HCT116 (cell line): ENCODE data around the gene RNF214. TPM values are rescaled to one million over a fixed set of nuclear protein-coding genes. Genes with fewer than 3 reads are reported as not detected.

ENCODE experiments used
- ATAC-seq: fragments of 200-7000 bp; cut with Tn5 transposase; 2 replicates; pipeline ENCODE4 v1.9.1; 2020; ENCODE audit warnings: mild to moderate bottlenecking, moderate library complexity
- BruUV-seq: library from RNA; stranded (reverse); fragments of 400-500 nt; replicated peaks from 2 replicates; lab custom pipeline; 2021; lab: Mats Ljungman, UMichigan
- CTCF ChIA-PET: fragments of 300-600 bp; sonication (Branson Sonifier 250); formaldehyde crosslinking; loops from one replicate; lab custom pipeline; 2021; ENCODE audit warnings: antibody characterized with exemption; lab: Charles Lee
- POLR2A ChIA-PET: fragments of 300-600, 350-600 bp; sonication (Branson Sonifier 250); formaldehyde crosslinking; loops from one replicate; lab custom pipeline; 2021; ENCODE audit warnings: antibody characterized with exemption; lab: Charles Lee
- RAD21 ChIA-PET, 2 experiments: fragments of 300-600 bp; sonication (Branson Sonifier 250); formaldehyde crosslinking; loops; one replicate each; lab custom pipeline; 2023; ENCODE audit warnings: low total read pairs in 2 of 2; ENCODE audit not compliant: uncharacterized antibody in 2 of 2, unreplicated experiment in 2 of 2, low non-redundant PET in 1 of 2; lab: Charles Lee
- DNase-seq: peaks from one replicate; pipeline ENCODE4 v3.0.0-alpha.2; 2010; ENCODE audit warnings: low read depth, low spot score
- H2AFZ ChIP-seq: fragments of 200-600 bp; shearing (Covaris generic), sonication (generic); 2 replicates; pipeline ENCODE4 v1.6.1; 2017; ENCODE audit warnings: low read depth, mixed run types, mixed read lengths, antibody characterized with exemption, low read length; ENCODE audit not compliant: poor library complexity, severe bottlenecking
- H3K27ac ChIP-seq: 2 replicates; pipeline ENCODE4 v1.5.1; 2012; ENCODE audit warnings: low read depth, low read length
- H3K27me3 ChIP-seq: fragments of 200-600 bp; sonication (generic); 2 replicates; pipeline ENCODE4 v1.6.1; 2016; ENCODE audit warnings: mixed run types, low read length, mixed read lengths; ENCODE audit not compliant: insufficient read depth
- H3K36me3 ChIP-seq, 2 experiments: fragments of 200-500 bp in 1 of 2; fragments of 200-600 bp in 1 of 2; sonication (Bioruptor generic) in 1 of 2; sonication (generic) in 1 of 2; 2 replicates each; pipeline versions ENCODE4 v1.5.1 to v1.6.1; 2014 to 2016; ENCODE audit warnings: low read length in 2 of 2, inconsistent platforms in 1 of 2, mixed read lengths in 1 of 2, mixed run types in 1 of 2; ENCODE audit not compliant: insufficient read depth in 2 of 2, control insufficient read depth in 1 of 2
- H3K4me1 ChIP-seq, 2 experiments: fragments of 200-600 bp in 1 of 2; sonication (generic) in 1 of 2; 2 replicates each; pipeline versions ENCODE4 v1.5.1 to v1.6.1; 2012 to 2017; ENCODE audit warnings: low read length in 2 of 2, inconsistent platforms in 1 of 2, mild to moderate bottlenecking in 1 of 2, mixed read lengths in 1 of 2, mixed run types in 1 of 2, moderate library complexity in 1 of 2; ENCODE audit not compliant: insufficient read depth in 2 of 2, control insufficient read depth in 1 of 2
- H3K4me2 ChIP-seq: fragments of 200-600 bp; sonication (generic); 2 replicates; pipeline ENCODE4 v1.6.1; 2017; ENCODE audit warnings: mixed run types, low read length, mixed read lengths
- H3K4me3 ChIP-seq, 2 experiments: fragments of 200-600 bp in 1 of 2; sonication (generic) in 1 of 2; replicated peaks in 1 of 2; 2 replicates each; pipeline ENCODE4 v1.5.1; 2011 to 2016; ENCODE audit warnings: low read length in 2 of 2, control low read depth in 1 of 2, low read depth in 1 of 2, mild to moderate bottlenecking in 1 of 2, mixed read lengths in 1 of 2, mixed run types in 1 of 2
- H3K79me2 ChIP-seq: fragments of 200-600 bp; sonication (generic); 2 replicates; pipeline ENCODE4 v1.6.1; 2017; ENCODE audit warnings: mild to moderate bottlenecking, mixed run types, low read length, moderate library complexity, mixed read lengths; ENCODE audit not compliant: insufficient read depth
- H3K9ac ChIP-seq: fragments of 200-600 bp; sonication (generic); 2 replicates; pipeline ENCODE4 v1.6.1; 2016; ENCODE audit warnings: low read length, mixed read lengths
- H3K9me2 ChIP-seq: fragments of 200-600 bp; sonication (generic), shearing (Covaris generic); 2 replicates; pipeline ENCODE4 v1.6.1; 2017; ENCODE audit warnings: mixed run types, mild to moderate bottlenecking, moderate library complexity; ENCODE audit not compliant: insufficient read depth
- H3K9me3 ChIP-seq, 2 experiments: fragments of 200-500 bp in 1 of 2; fragments of 200-600 bp in 1 of 2; sonication (Bioruptor generic) in 1 of 2; sonication (generic) in 1 of 2; 2 replicates each; pipeline ENCODE4 v1.6.1; 2014 to 2017; ENCODE audit warnings: low read length in 2 of 2, mixed read lengths in 2 of 2, inconsistent platforms in 1 of 2, low read depth in 1 of 2, mild to moderate bottlenecking in 1 of 2, mixed run types in 1 of 2, moderate library complexity in 1 of 2; ENCODE audit not compliant: control insufficient read depth in 1 of 2, insufficient read depth in 1 of 2
- H4K20me1 ChIP-seq: fragments of 200-600 bp; sonication (generic), shearing (Covaris generic); 2 replicates; pipeline ENCODE4 v1.6.1; 2017; ENCODE audit warnings: mixed run types, mild to moderate bottlenecking, moderate library complexity; ENCODE audit not compliant: insufficient read depth
- EZH2phosphoT487 ChIP-seq: fragments of 200-600 bp; IDR thresholded peaks from 2 replicates; pipeline ENCODE4 v1.6.1; 2018; ENCODE audit warnings: antibody characterized with exemption, borderline replicate concordance
- FOSL1 ChIP-seq: IDR thresholded peaks from 2 replicates; pipeline ENCODE4 v1.6.1; 2012; ENCODE audit warnings: low read depth
- JUND ChIP-seq: IDR thresholded peaks from 2 replicates; pipeline ENCODE4 v1.6.1; 2012
- POLR2AphosphoS5 ChIP-seq: IDR thresholded peaks from 2 replicates; pipeline ENCODE4 v1.6.1; 2011; ENCODE audit warnings: mild to moderate bottlenecking, low read depth, low read length, moderate library complexity
- SIN3A ChIP-seq: IDR thresholded peaks from 2 replicates; pipeline ENCODE4 v1.6.1; 2012; ENCODE audit warnings: low read depth
- SRF ChIP-seq: IDR thresholded peaks from 2 replicates; pipeline ENCODE4 v1.6.1; 2012; ENCODE audit warnings: low read depth
- intact Hi-C: fragments of 100-400 bp; cut with micrococcal nuclease; formaldehyde crosslinking; loops from 2 replicates; pipeline ENCODE4 v1.10.0; 2022
- total RNA-seq: library from RNA; stranded (reverse); gene quantifications from one replicate; pipeline ENCODE4 v1.2.1, GENCODE V29; 2021; ENCODE audit not compliant: unreplicated experiment

Gene RNF214
- total RNA-seq, 1 experiment from 2014 or later, result 29.3 TPM

DNA sequence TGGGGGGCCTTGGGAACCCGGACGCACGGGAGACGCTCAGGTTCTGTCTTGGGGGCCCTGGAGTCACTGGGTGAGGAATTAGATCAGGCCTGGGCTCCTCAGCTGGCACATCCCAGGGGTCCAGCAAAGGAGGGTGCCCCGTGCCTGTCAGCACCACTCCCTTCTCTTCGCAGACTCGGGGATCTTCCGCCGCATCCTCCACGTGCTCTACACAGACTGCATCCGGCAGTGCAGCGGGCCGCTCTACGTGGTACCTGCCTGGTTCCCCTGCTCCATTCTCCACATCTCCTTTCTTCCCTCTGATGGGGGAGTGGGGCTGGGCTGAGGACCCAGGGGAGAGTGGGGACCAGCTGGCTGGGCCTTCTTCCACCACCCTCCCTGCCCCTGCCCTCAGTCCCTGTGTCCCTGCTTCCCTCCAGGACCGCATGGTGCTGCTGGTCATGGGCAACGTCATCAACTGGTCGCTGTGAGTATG is 40.0 kb upstream of the RNF214 start:
- intact Hi-C loops, result no loop called here
- Histone ChIP-seq H2AFZ (no peak overlapping the region), H3K4me3 (no peak overlapping the region), H3K4me1 (peaks cover 0 to under 1% of the 10 kb centered on the region in 2 experiments; a peak in 1 of 4 replicates), H3K9me3 (no peaks in the 10 kb centered on the region), H3K27ac (no peak overlapping the region), H3K4me2 (no peak overlapping the region), H4K20me1 (no peaks in the 10 kb centered on the region), H3K9ac (no peak overlapping the region), H3K9me2 (no peaks in the 10 kb centered on the region), H3K27me3 (no peaks in the 10 kb centered on the region), H3K36me3 (peaks cover 3 to 7% of the 10 kb centered on the region in 2 experiments; a peak in 1 of 4 replicates), H3K79me2 (no peaks in the 10 kb centered on the region)
- no TSS peak for BruUV-seq
- ChIA-PET CTCF (interaction anchor here (0.6 kb wide), 1 partner anchor 53 kb away, joined by 4 read pairs; no protein-coding TSS in a partner anchor), POLR2A (no interaction called here), RAD21 (no interaction called here)
- no peak for DNase-seq
- no peak for ATAC-seq
- TF ChIP-seq FOSL1 (no peak), EZH2phosphoT487 (no peak), JUND (no peak), SIN3A (no peak), POLR2AphosphoS5 (no peak)

GRCh38 chr11:117193130-117194020 is 39.1 kb upstream of the RNF214 start:
- RAD21 ChIA-PET, result no interaction called here
- H3K4me2 ChIP-seq, result no peak overlapping the region
- H3K27ac ChIP-seq, result no peak overlapping the region
- no peaks in the 10 kb centered on the region for H3K9me2 ChIP-seq
- H3K4me3 ChIP-seq, result no peak overlapping the region
- no peak overlapping the region for H2AFZ ChIP-seq
- no peaks in the 10 kb centered on the region for H3K9me3 ChIP-seq
- no peaks in the 10 kb centered on the region for H4K20me1 ChIP-seq
- intact Hi-C loops, result no loop called here
- peaks cover 3 to 7% of the 10 kb centered on the region in 2 experiments; a peak in 1 of 4 replicates for H3K36me3 ChIP-seq
- CTCF ChIA-PET, result no interaction called here
- H3K27me3 ChIP-seq, result no peaks in the 10 kb centered on the region
- POLR2A ChIA-PET, result no interaction called here
- DNase-seq, result no peak
- TF ChIP-seq SRF (no peak), FOSL1 (no peak)
- BruUV-seq, result no TSS peak
- no peaks in the 10 kb centered on the region for H3K79me2 ChIP-seq
- H3K4me1 ChIP-seq, result peaks cover 2 to 10% of the 10 kb centered on the region in 2 experiments; a peak in 3 of 4 replicates
- ATAC-seq, result no peak
- H3K9ac ChIP-seq, result no peak overlapping the region
